Mucosa of rectum (tissue), 2 donors: Measurements from ENCODE around the gene TMEM169.
A peak's percentile ranks its signal among the peaks of the same experiment; 100 is the strongest.

Source experiments
- H3K27ac ChIP-seq, 2 donors: one replicate each; pipeline ENCODE4 v1.7.0; 2013; ENCODE audit warnings: inconsistent platforms in 2 of 2, low read depth in 2 of 2, low read length in 2 of 2
- H3K27me3 ChIP-seq, 2 donors: one replicate each; pipeline ENCODE4 v1.7.0; 2013; ENCODE audit warnings: low read length in 2 of 2; ENCODE audit not compliant: control insufficient read depth in 2 of 2, insufficient read depth in 2 of 2
- H3K36me3 ChIP-seq, 2 donors: one replicate each; pipeline ENCODE4 v1.7.0; 2013; ENCODE audit warnings: low read length in 2 of 2; ENCODE audit not compliant: control insufficient read depth in 2 of 2, insufficient read depth in 2 of 2
- H3K4me1 ChIP-seq, 2 donors: one replicate each; pipeline ENCODE4 v1.7.0; 2013; ENCODE audit warnings: low read length in 2 of 2, mild to moderate bottlenecking in 1 of 2; ENCODE audit not compliant: control insufficient read depth in 2 of 2, insufficient read depth in 2 of 2
- H3K4me3 ChIP-seq, 2 donors: one replicate each; pipeline ENCODE4 v1.7.0; 2013; ENCODE audit warnings: low read length in 2 of 2
- H3K9ac ChIP-seq, 2 donors: one replicate each; pipeline ENCODE4 v1.7.0; 2013; ENCODE audit warnings: low read length in 2 of 2, low read depth in 1 of 2, mild to moderate bottlenecking in 1 of 2
- H3K9me3 ChIP-seq, 2 donors: one replicate each; pipeline ENCODE4 v1.7.0; 2013; ENCODE audit warnings: low read length in 2 of 2; ENCODE audit not compliant: control insufficient read depth in 2 of 2
- donor health status: healthy.
- donor health status: Normal muscosa, but diverticular disease.

TMEM169 gene

DNA sequence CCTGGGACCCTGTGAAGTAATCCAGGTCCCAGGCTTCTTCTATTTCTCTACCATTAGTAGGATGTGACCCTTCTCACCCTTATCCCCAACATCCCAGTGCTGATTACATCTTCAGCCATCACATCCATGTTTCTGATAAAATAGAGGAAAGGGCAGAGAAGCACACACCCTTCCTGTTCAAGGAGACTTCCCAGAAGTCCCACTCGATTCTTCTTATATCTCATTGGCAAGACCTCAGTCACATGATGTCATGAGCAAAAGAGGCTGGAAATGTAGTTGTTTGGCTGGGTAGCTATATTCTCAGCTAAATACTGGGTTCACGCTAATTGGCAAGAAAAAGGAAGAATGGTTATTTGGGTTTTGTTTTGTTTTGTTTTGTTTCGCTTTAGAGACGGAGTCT is 19.4 kb downstream of the TMEM169 start:
- H3K4me1 ChIP-seq = no peaks in the 10 kb centered on the region
- H3K36me3 ChIP-seq = no peaks in the 10 kb centered on the region
- no peaks in the 10 kb centered on the region for H3K9me3 ChIP-seq
- H3K9ac ChIP-seq = no peak overlapping the region
- peaks cover 0 to 3% of the 10 kb centered on the region in 2 donors for H3K27me3 ChIP-seq
- no peak overlapping the region for H3K4me3 ChIP-seq
- no peak overlapping the region for H3K27ac ChIP-seq

DNA sequence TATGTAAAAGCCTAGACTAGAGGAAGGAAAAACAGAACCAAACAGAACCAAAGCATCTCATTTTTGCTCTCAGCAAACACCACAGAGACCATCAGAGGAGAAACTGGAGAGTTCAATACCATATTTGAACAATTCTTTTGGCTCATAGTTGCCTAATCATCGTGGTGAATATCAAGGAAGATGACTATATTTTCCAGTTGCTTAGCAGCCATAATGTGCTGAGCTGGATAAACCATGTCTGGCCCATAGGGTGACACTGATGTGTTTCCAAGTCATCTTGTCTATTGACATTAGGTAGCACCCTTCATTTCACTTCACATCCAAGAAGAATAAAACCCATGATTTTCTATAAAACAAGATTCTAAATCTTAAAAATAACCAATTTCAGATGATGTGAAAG is 21.5 kb downstream of the TMEM169 start:
- H3K27me3 ChIP-seq = peaks cover 0 to 3% of the 10 kb centered on the region in 2 donors
- no peaks in the 10 kb centered on the region for H3K4me1 ChIP-seq
- H3K36me3 ChIP-seq = no peaks in the 10 kb centered on the region
- H3K9me3 ChIP-seq = no peaks in the 10 kb centered on the region
- H3K9ac ChIP-seq = no peak overlapping the region
- no peak overlapping the region for H3K27ac ChIP-seq
- H3K4me3 ChIP-seq = no peak overlapping the region

DNA sequence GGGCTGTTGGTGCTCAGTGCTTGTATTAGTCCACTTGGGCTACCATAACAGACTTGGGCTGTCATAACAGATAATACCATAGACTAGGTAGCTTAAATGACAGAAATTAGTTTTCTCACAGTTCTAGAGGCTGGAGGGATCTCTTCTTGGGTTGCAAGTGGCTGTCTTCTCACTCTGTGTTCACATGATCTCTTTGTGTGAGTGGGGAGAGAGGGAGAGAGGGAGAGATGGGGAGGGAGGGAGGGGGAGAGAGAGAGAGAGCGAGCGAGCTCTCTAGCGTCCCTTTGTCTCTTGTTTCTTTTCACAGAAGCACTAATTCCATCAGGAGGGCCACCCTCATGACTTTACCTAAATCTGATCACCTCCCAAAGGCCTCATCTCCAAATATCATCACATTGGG is 23.0 kb downstream of the TMEM169 start:
- Histone ChIP-seq H3K27ac (no peak overlapping the region), H3K4me1 (no peaks in the 10 kb centered on the region), H3K9ac (no peak overlapping the region), H3K36me3 (no peaks in the 10 kb centered on the region), H3K9me3 (no peaks in the 10 kb centered on the region), H3K4me3 (no peak overlapping the region), H3K27me3 (peaks cover 0 to 3% of the 10 kb centered on the region in 2 donors)

DNA sequence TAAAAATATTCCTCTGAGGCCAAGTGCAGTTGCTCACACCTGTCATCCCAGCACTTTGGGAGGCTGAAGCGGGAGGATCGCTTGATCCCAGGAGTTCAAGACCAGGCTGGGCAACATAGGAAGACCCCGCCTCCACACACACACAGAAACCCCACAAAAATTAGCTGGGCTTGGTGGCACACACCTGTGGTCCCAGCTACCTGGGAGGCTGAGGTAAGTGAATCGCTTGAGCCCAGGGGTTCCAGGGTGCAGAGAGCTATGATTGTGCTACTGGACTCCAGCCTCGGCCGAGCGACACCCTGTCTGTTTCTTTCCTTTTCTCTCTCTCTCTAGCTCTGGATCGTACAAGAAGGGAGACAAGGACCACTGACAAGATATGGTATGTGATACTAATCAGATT is 25.6 kb downstream of the TMEM169 start:
- H3K27me3 ChIP-seq = peaks cover 0 to 3% of the 10 kb centered on the region in 2 donors
- H3K9me3 ChIP-seq = no peaks in the 10 kb centered on the region
- peaks cover 9 to 17% of the 10 kb centered on the region in 2 donors for H3K36me3 ChIP-seq
- H3K4me1 ChIP-seq = peaks cover 6 to 11% of the 10 kb centered on the region in 2 donors
- no peak overlapping the region for H3K27ac ChIP-seq
- H3K4me3 ChIP-seq = no peak overlapping the region
- no peak overlapping the region for H3K9ac ChIP-seq

DNA sequence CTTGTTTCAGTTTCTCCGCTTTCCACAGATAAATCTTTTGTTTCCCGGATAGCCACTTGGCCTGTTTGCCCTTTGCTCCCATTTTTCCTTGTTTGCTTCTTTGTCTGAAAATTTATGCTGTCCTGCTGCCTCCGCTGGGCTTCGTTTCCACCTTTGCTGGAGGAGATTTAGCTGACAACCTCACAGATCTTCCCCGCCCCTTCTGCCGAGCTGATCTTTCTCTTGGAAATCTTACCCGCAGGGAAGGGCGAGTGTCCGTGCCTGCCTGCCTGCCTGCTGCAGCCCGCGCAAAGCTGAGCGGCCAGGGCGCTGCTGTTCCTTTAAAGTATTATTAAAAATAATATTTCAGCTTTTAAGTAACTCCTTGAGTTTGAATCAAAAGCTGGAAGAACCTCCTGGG is 26.0 kb downstream of the TMEM169 start:
- H3K4me1 ChIP-seq = peaks cover 6 to 11% of the 10 kb centered on the region in 2 donors
- H3K9ac ChIP-seq = no peak overlapping the region
- H3K27me3 ChIP-seq = peaks cover 0 to 3% of the 10 kb centered on the region in 2 donors
- H3K27ac ChIP-seq = no peak overlapping the region
- no peaks in the 10 kb centered on the region for H3K9me3 ChIP-seq
- peaks cover 9 to 21% of the 10 kb centered on the region in 2 donors for H3K36me3 ChIP-seq
- H3K4me3 ChIP-seq = no peak overlapping the region

DNA sequence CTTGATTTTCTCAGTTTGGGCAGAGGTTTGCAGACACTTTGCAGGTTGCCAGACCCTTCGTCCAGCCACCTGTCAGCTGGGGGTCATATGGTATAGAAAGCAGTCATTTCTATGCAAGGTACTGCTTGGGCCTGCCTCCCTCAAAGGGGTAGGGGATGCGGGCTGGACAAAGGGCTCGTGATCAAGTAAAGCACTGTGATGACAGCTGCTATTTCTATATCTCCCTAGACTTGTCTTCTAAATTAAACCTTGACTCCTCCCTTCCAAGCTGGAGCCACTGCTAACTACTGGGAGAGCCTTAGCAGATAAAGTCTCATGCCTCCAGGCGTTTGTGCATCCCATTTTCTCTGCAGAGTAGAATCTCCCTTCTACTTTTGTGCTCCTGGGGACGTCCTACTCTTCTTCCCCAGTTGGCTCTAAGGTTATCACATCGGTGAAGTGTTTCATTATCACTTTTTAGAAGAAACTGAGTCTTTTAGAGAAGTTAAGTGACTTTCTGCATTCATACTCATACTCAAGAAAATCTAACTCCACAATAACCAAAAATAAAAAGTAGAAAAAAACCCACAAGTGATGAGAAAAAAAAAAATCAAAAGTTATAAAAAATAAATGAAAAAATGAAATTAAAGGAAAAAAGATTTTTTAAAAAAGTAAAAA is 26.7 kb downstream of the TMEM169 start:
- peak overlapping the region; percentile 46 to 48 for H3K9ac ChIP-seq

DNA sequence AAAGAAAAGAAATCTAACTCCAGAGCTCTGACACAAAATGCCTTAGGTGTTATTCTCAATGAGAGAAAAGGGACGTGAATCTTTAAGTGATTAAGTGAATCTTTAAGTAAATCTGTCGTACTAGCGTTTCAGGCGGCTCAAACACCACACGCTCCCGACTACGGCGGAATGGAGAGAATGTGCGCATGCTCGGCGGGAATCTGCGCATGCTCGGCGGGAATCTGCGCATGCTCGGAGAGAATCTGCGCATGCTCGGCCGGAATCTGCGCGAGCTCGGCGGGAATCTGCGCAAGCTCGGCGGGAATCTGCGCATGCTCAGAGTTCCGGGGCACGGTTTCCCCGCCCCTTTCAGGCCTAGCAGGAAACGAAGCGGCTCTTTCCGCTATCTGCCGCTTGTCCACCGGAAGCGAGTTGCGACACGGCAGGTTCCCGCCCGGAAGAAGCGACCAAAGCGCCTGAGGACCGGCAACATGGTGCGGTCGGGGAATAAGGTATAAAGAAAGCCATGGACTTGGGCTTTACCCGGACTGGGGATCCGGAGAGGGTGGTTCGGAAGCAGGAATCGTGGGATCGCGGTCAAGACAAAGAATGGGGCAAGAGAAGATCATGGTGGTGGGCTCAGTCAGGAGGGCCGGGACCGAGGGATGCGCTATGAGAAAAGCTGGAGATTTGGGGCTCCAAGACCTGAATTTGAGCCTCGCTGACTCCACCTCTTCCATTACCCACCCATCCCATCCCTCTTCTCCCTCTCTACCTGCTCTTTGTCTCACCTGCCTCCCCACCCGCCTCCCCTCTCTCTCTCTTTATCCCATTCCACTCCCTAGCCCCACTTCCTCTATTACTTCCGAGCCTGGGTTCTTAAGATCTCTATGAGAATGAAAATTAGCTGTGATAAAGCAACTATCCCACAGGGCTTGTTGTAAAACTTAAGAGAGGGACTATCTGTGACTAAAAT is 27.5 kb downstream of the TMEM169 start, which contains the start of gene XRCC5:
Gene XRCC5, plus strand, starts transcription at position 382 of the 955 bp plus-strand sequence. Its CDS starts 89 bp downstream, at position 471.
- H3K4me1 ChIP-seq = peaks cover 8 to 14% of the 10 kb centered on the region in 2 donors

More for the DNA sequence above, 26.7 kb downstream of the TMEM169 start:
- Histone ChIP-seq H3K36me3 (peaks cover 15 to 28% of the 10 kb centered on the region in 2 donors), H3K27me3 (peaks cover 0 to under 1% of the 10 kb centered on the region in 2 donors), H3K4me1 (peaks cover 6 to 11% of the 10 kb centered on the region in 2 donors), H3K9me3 (no peaks in the 10 kb centered on the region), H3K4me3 (peak overlapping the region; percentile 57 to 68), H3K27ac (peak overlapping the region in 1 of 2 donors; percentile 30)

DNA sequence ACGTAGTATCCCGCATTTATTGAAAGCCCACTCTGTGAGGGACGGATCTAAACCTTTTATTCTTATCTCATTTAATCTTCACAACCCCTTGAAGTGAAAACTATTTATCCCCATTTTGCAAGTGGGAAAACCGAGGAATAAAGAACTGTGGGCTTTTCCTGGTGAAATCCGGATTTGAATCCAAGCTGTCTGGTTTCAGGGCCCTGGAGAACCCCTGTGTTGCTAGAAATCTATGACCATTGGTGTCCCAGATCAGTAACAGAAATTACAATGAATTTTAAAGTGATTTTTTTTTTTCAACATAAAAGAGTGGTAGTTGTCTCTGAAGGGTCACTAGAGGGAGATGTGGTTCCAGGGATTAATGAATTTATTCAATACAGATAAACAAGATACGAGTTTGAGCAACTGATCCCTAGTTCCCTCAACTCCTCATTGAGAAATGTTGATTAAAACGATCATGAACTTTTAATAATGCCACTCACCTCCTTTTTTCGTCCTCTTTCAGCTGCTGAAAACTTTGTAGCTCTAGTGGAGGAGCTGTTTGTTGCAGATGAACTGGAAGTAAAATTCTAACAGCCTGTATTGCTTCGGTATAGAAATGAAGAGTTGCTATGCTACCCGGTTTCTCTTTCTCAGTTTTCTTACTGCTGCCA is 28.4 kb downstream of the TMEM169 start:
- H3K27me3 ChIP-seq = no peaks in the 10 kb centered on the region
- H3K4me3 ChIP-seq = peak overlapping the region; percentile 99
- peaks cover 25 to 38% of the 10 kb centered on the region in 2 donors for H3K36me3 ChIP-seq
- no peaks in the 10 kb centered on the region for H3K9me3 ChIP-seq
- H3K27ac ChIP-seq = peak overlapping the region; percentile 85 to 92
- H3K4me1 ChIP-seq = peaks cover 12 to 16% of the 10 kb centered on the region in 2 donors
- peak overlapping the region; percentile 86 to 99 for H3K9ac ChIP-seq

More for the DNA sequence above, 27.5 kb downstream of the TMEM169 start, which contains the start of gene XRCC5:
- Histone ChIP-seq H3K4me3 (peak within 1 kb of the TSS; percentile 99), H3K27ac (peak within 1 kb of the TSS; percentile 85 to 92), H3K9ac (peak within 1 kb of the TSS; percentile 86 to 99), H3K36me3 (peaks cover 23 to 35% of the 10 kb centered on the region in 2 donors), H3K9me3 (no peaks in the 10 kb centered on the region), H3K27me3 (no peaks in the 10 kb centered on the region)

DNA sequence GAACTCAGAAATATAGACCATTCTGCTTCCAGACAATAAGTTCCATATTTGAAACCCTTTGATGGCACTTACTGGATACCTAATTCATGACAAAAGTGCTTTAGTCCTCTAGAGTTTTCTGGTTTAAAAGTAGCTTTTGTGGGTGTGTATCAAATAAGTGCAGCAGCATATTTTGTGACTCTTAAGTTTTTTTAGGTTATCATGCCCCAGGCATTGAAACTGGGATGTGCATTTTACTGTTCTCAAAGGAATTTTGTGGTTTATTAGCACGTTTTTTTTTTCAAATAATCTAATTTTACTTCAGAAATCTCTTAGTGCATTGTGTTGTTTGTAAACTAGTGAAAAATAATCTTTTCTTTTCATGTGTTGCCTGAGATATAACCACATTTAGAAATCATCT is 28.9 kb downstream of the TMEM169 start:
- Histone ChIP-seq H3K9me3 (no peaks in the 10 kb centered on the region), H3K27me3 (no peaks in the 10 kb centered on the region), H3K36me3 (peaks cover 25 to 38% of the 10 kb centered on the region in 2 donors), H3K4me3 (peak overlapping the region; percentile 99), H3K27ac (peak overlapping the region in 1 of 2 donors; percentile 9), H3K9ac (peak overlapping the region in 1 of 2 donors; percentile 86), H3K4me1 (peaks cover 16% of the 10 kb centered on the region in 2 donors)
